ENCODE measurements around the gene ZNF330.

Gene ZNF330

DNA sequence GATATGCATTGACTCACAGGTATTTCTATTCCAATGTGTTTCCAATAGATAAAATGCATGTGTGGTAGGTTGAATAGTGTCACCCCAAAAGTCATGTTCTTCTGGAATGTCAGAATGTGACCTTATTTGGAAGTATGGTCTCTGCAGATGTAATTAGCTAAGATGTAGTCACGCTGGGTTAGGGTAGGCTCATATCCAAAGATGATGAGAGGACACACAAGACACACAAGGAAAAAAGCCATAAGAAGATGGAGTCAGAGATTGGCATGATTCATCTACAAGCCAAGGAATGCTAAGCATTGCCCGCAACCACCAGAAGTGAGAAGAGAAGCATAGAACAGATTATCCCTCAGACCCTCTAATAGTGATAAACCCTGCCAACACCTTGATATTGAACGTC lies 17.5 kb downstream of the ZNF330 start:
- DNase-seq = no peak

DNA sequence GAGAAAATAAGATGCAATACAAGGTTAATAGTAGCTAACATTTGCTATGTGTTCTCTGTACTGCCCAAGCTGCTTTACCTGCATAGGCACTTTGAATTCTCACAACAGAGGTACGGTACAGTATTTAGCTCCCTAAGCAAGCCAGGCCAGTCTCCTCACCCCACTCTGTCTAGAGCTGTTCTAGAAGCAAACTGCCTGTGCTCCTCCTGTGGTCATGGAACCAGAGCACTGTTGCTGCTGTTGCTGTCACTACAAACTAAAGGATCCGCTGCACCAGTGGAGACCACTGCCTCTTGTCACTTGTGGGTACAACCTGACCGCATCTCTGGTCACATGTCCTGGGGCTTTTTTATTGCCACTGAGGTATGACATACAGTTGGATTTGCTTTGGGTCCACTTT lies 19.6 kb downstream of the ZNF330 start:
- DNase-seq = no peak

DNA sequence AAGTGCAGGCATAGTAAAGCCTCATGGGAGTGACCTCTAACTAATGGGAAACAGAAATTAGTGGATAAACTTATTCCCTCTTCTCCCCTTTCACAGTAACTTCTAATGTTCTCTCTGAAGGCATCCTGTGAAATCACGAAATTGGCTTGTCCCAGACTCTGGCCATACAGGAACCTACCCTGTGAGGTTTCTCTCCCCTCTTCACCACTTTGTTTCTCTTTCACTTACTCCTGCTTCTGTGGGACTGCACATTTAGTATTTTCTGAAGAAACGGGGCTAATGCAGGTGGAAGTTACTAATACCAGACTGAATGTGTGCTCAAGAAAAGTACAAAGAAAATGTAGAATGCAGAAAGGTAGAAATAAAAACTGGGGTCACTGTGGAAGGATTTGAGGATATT lies 20.0 kb downstream of the ZNF330 start:
- DNase-seq = no peak

DNA sequence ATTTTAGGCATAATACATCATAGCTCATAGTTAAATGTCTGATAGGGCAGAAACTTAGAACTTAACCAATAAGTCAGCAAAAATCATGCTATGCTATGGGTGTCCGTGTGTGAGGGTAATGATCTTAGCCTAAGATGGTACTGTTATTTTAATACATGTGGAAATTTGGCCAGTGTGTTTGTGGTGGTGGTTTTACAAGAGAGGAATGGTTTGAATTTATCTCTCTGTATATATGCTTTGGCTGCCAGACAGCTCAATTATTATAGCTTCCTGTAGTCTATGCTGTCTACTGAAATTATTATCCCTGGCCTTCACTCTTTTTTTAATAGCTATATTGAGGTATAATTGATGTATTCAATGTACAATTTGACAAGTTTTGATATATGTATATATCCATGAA lies 21.3 kb downstream of the ZNF330 start:
- DNase-seq = no peak

DNA sequence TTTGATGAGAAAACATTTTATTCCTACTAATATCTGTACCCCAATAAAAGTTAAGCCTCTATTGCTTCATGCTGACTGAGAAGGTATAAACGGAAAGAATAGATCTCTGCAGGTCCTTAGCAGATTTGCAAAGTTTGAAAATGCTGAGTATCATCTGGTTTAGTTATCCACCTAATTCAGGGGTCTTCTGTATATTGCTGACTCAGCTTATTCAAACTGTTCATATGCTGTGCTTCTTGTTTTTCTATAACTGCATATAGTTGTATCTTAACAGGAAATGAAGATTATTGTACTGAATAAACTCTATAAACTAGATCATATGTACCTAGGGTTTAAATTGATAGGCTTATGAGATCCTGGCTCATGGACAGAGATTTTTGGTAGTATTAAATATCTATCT lies 23.7 kb downstream of the ZNF330 start:
- DNase-seq = no peak

DNA sequence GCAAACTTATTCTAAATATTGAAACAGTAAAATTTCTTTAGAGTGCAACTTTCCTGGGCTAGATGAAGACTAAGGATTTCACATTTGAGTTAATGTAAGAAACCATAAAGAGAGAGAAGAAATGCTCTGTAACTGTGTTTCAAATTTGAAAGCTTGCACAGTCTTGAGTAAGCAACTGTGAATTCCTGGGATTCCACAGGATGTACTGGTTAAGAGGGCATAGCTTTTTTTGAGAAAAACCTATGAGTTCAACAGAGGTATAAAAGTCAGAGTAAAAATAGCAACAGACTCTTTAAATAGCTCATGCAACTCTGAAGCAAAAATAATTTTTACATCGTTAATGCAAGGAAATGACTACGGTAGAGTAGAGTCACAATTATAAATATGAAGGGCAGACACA lies 25.5 kb downstream of the ZNF330 start:
- DNase-seq = no peak

DNA sequence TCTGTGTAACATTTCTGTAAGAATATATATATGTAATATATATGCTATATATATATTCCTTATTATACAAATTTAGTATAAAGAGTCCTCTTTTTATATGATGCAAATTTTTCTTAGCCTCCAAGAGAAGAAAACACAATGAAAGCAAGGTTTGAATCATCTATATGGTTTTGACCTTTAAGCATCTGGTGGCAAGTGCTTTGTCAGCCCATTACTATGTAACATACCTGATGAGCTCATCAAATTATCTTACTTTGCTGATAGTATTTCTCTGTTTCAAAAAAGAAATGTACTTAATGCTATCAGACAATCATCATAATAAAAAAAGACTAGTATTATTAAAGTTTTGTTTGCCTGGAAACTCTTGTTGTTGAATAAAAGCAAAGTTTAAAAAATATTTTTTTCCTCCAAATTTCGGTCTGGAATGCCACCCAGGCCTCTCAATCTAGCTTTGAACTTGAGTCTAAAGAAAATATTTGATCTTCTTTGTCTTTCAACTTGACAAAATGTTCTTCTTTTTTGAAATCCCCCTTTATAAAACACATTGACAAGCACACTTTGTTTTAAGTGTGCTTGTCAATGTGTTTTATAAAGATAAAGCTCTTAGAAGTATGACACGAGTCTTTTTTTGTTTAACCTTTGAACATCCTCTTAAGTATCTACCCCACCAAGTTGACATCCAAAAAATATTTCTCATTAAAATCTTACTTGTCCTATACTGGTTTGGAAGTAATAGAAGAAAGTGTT lies 26.2 kb downstream of the ZNF330 start:
- no peak for DNase-seq

DNA sequence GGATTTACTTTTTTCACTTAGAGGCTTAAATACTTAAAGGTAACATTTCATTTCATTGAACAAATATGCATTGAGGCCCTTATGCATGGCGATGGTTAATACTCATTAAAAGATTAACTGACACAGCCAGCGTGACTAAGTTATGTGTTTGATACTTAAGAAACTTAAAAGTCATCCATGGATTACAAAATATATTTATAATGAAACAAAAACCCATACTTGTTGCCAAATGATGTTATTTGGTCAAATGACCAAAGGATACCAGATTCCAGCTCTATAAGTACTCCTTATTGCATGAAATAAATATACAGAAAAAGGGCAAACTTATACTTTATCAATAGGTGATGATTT lies 26.7 kb downstream of the ZNF330 start:
- no peak for DNase-seq

DNA sequence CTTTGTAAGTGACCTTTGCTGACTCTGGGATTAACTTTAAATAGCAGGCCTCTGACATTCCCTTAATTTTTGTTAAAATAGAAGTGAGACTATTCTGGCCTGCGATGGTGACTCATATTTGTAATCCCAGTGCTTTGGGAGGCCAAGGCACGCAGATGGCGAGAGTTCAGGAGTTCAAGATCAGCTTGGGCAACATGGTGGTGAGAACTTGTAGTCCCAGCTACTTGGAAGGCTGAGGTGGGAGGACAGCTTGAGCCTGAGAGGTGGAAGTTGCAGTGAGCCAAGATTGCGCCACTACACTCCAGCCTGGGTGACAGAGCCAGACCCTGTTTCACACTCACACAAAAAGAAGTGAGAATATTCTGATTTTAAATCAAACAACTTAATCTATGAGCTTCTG lies 27.3 kb downstream of the ZNF330 start:
- peak; percentile 18 for DNase-seq

DNA sequence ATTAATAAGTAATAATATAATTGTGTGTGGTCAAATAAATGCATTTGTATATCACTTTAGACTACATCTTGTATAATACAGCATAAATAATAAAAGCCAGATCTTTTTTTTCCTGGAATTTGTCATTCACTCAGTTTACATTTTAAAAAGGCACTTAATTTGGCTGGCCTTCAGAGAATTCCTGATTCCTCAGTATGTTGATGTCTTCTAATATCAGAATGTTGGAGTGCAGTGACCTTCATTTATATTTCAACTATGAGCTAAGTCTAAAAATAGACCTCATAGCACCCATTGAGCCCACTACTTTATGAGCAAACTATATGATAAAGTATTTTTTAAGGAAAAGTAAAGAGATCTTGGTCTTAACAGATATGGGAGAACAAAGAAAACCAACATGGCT lies 27.8 kb downstream of the ZNF330 start:
- no peak for DNase-seq

DNA sequence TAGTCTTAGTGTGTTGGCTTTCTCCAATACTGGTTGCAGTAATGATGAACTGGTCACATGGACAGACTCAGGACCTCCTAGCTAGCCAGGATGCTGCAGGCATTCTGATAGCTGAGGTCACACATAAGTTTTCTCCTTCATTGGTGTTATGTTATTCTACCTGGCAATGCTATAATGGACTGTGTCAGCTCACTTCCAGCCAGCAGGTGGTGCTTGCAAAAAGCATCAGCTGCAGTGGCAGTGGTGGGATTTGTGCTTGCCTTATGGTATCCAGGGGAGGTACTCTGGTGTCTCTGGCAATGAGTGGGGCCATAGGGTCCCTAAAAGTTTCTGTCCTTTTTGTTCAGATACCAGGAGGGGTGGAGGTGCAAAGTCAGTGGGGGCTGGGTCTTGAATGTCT lies 33.6 kb downstream of the ZNF330 start:
- DNase-seq = no peak

DNA sequence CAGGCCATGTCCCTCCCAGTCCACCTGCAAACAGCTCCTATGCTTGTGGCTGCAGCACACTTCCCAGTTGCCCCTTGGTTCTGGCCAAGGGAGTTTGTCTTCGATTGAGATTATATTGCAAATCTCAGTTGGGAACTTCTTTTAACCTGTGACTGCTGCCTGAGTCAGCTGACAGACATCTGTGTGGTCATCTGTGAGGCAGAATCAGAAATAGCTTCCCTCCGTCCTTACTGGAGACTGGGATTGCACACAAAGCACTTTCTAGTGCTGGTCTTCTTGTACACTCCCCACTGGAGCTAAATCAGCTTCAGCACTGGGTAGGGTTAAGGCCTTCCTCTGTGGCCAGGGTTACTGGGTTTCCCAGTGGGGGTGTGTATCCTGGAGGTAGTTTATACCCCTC lies 34.3 kb downstream of the ZNF330 start:
- no peak for DNase-seq

DNA sequence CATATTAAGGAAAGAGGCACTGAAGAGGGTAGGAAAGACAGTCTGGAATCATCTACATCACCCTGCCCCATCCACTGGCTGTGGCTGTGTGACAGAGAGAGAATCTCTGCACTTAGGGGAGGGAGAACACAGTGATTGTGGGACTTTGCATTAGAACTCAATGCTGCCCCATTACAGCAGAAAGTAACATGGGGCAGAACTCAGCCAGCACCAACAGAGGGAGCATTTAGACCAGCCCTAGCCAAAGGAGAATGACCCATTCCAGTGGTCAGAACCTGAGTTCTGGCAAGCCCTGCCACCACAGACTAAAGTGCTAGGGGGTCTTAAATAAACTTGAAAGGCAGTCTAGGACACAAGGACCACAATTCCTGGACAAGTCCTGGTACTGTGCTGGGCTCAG lies 37.9 kb downstream of the ZNF330 start:
- DNase-seq = no peak

DNA sequence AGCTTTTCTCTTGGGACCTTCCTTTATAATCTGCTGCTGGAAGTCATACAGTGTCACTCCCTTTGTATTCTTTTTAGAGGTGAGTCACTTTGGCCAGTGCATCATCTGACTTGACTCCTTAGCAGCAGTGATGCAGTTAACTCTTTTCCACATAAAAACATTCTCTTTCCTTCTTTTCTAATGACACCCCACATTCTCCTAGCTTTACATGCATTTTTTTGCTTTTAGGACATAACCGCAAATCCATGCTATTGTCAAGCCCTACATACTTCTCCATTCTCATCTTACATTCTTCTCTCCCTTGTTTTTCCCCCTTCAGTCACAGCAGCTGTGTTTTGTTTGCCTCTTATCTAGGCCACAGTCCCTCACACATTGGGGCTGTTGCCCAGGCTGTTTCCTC lies 55.1 kb downstream of the ZNF330 start:
- no peak for DNase-seq

DNA sequence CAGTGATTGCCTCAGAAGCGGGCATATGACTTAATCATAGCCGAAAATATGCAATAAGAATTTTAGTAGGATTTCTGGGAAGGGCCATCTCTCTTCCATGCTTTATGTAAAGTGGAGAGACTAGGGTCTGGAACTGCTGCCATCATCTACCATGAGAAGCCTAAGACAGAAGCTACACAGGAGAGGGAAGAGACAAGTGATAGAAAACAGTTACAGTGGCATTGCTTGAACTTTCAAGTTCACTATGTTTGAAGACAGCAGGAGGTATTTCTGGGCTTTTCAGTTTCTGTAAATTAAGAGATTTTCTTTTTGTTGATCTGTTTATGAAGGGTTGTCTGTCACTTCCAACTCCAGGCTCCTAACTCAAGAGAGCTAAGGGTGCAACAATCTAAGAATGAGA lies 62.5 kb downstream of the ZNF330 start:
- no peak for DNase-seq

DNA sequence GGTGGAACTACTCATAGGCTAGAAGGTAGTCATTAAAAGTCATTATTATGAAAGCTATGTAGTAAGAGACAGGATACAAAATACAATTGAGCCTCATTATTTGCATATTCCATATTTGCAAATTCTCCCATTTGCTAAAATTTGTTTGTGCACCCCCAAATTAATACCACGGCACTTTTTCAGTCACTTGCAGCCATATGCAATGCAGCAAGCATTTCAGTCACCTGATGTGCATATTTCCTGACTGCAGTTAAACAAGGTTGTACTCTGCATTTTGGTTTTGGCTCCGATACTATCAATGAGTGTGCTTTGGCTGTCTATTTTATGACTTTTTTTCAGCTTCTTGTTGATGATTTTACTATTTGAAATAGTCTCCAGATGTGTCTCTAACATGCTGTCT lies 62.9 kb downstream of the ZNF330 start:
- no peak for DNase-seq

Data from SIG-M5 (cell line).